Posterior vena cava (tissue), 2 donors: ENCODE measurements around the gene TAC3. TPM values are rescaled to one million over a fixed set of nuclear protein-coding genes. Genes with fewer than 3 reads are reported as not detected.
"Not testable (repeated sequence)": the region's sequence is repeated elsewhere in the genome, so short reads cannot be mapped to it uniquely, and the experiment has no call there.

Experiments used
- DNase-seq: peaks from one replicate; pipeline ENCODE4 v3.0.0-alpha.2; 2020; ENCODE audit warnings: low spot score
- intact Hi-C, 2 donors: fragments of 100-400 bp; cut with DNase I; formaldehyde crosslinking; loops; one replicate each; pipeline versions ENCODE4 v1.14.1 to v1.14.2; 2022 to 2023
- total RNA-seq, 2 donors: library from RNA; stranded (reverse); fragmentation: NEBNext Ultra II Directional; extraction: Animal tissue kit (Norgen Biotek cat#: 25700); gene quantifications; one replicate each; pipeline ENCODE4 v1.2.1, GENCODE V29; 2021
- donor health status: DM: yes; HTN: yes; CAD: no.
- donor health status: DM: yes; HTN: yes; CAD: no.

The TAC3 gene
- total RNA-seq, 2 donors from 2014 or later = 0.33 TPM; not detected in 1

GRCh38 chr12:56990648-56991318 is 25.5 kb downstream of the TAC3 start:
- no peak for DNase-seq
- intact Hi-C loops = no loop called here

- intact Hi-C loops = loop anchor here (2.0 to 5.0 kb wide), 2 partner anchors 228 to 231 kb away; partner anchors contain the start of gene HSD17B6 (in 1 of the 2)
- DNase-seq = no peak
These were observed 26.3 kb downstream of the TAC3 start for GRCh38 chr12:56989861-56990610.

- no peak for DNase-seq
- intact Hi-C loops = loop anchor here (2.0 to 5.0 kb wide), 2 partner anchors 226 to 229 kb away; partner anchors contain the start of gene HSD17B6 (in 1 of the 2)
These were observed 28.1 kb downstream of the TAC3 start for GRCh38 chr12:56988207-56988739.

- peak; percentile 96 for DNase-seq
- intact Hi-C loops = loop anchor here (2.0 to 5.0 kb wide), 2 partner anchors 225 to 229 kb away; partner anchors contain the start of gene HSD17B6 (in 1 of the 2)
These were observed 28.7 kb downstream of the TAC3 start for GRCh38 chr12:56987551-56988053.

GRCh38 chr12:56987011-56987410 is 29.3 kb downstream of the TAC3 start:
- DNase-seq = no peak
- intact Hi-C loops = loop anchor here in 1 of 2 donors (5.0 kb wide), 1 partner anchor 225 kb away; the partner anchor contains the start of gene HSD17B6

- intact Hi-C loops = loop anchor here in 1 of 2 donors (5.0 kb wide), 1 partner anchor 223 kb away; the partner anchor contains the start of gene HSD17B6
- not testable (repeated sequence) for DNase-seq
These were observed 30.6 kb downstream of the TAC3 start for GRCh38 chr12:56985714-56986113.

GRCh38 chr12:56983386-56983785 is 32.9 kb downstream of the TAC3 start:
- intact Hi-C loops = no loop called here
- no peak for DNase-seq

- DNase-seq, intact Hi-C loops: not testable (repeated sequence)
These were observed 33.6 kb downstream of the TAC3 start for GRCh38 chr12:56982578-56983236.

GRCh38 chr12:56980941-56981530 is 35.3 kb downstream of the TAC3 start:
- intact Hi-C loops = loop anchor here in 1 of 2 donors (2.0 kb wide), 1 partner anchor 18 kb away; no protein-coding TSS in a partner anchor
- no peak for DNase-seq

GRCh38 chr12:56980268-56980667 is 36.1 kb downstream of the TAC3 start:
- DNase-seq = no peak
- intact Hi-C loops = loop anchor here in 1 of 2 donors (2.0 kb wide), 1 partner anchor 19 kb away; no protein-coding TSS in a partner anchor

GRCh38 chr12:56979628-56980027 is 36.7 kb downstream of the TAC3 start:
- intact Hi-C loops = loop anchor here in 1 of 2 donors (2.0 kb wide), 1 partner anchor 19 kb away; no protein-coding TSS in a partner anchor
- DNase-seq = no peak

- intact Hi-C loops = no loop called here
- DNase-seq = no peak
These were observed 37.8 kb downstream of the TAC3 start for GRCh38 chr12:56978397-56979138.

GRCh38 chr12:56977361-56977760 is 39.0 kb downstream of the TAC3 start:
- intact Hi-C loops, DNase-seq: not testable (repeated sequence)

GRCh38 chr12:56974224-56974623 is 42.1 kb downstream of the TAC3 start:
- intact Hi-C loops, DNase-seq: not testable (repeated sequence)

- DNase-seq, intact Hi-C loops: not testable (repeated sequence)
These were observed 47.4 kb downstream of the TAC3 start for GRCh38 chr12:56968910-56969309.

- intact Hi-C loops, DNase-seq: not testable (repeated sequence)
These were observed 50.2 kb downstream of the TAC3 start for GRCh38 chr12:56965997-56966642.

GRCh38 chr12:56965124-56965523 is 51.2 kb downstream of the TAC3 start:
- DNase-seq, intact Hi-C loops: not testable (repeated sequence)
